Prostate gland (tissue), 2 donors: ENCODE data around the gene APOBEC3F. TPM values are rescaled to one million over a fixed set of nuclear protein-coding genes. Genes with fewer than 3 reads are reported as not detected.

Experiments
- DNase-seq: peaks from one replicate; pipeline ENCODE4 v3.0.0-alpha.2; 2019; ENCODE audit warnings: low spot score
- H3K27ac ChIP-seq, 2 donors: fragments of 200-600 bp; sonication (generic); 2 replicates each; pipeline ENCODE4 v1.5.1; 2017 to 2019
- H3K27me3 ChIP-seq: fragments of 200-600 bp; sonication (generic); replicated peaks from 2 replicates; pipeline ENCODE4 v1.5.1; 2019; ENCODE audit not compliant: insufficient read depth
- H3K36me3 ChIP-seq, 2 donors: fragments of 200-600 bp; sonication (generic); 1 replicate in 1 of 2; 2 replicates in 1 of 2; pipeline versions ENCODE4 v1.5.1 to v1.8.1; 2017 to 2019
- H3K4me1 ChIP-seq: fragments of 200-600 bp; sonication (generic); replicated peaks from 2 replicates; pipeline ENCODE4 v1.5.1; 2019
- H3K4me3 ChIP-seq, 2 donors: fragments of 200-600 bp; sonication (generic); 2 replicates each; pipeline ENCODE4 v1.5.1; 2017 to 2019
- H3K9me3 ChIP-seq: fragments of 200-600 bp; sonication (generic); 2 replicates; pipeline ENCODE4 v1.5.1; 2017
- CTCF ChIP-seq, 4 experiments: fragments of 200-600 bp in 2 of 4; fragments of 450-650 bp in 2 of 4; sonication (generic) in 2 of 4; IDR thresholded peaks; 1 replicate in 3 of 4; 2 replicates in 1 of 4; pipeline ENCODE4 v1.5.1; 2016 to 2019; ENCODE audit warnings: antibody characterized with exemption in 4 of 4, mild to moderate bottlenecking in 2 of 4, moderate library complexity in 2 of 4
- POLR2A ChIP-seq: fragments of 450-650 bp; IDR thresholded peaks from one replicate; pipeline ENCODE4 v1.6.1; 2016; ENCODE audit warnings: antibody characterized with exemption, mild to moderate bottlenecking
- POLR2AphosphoS5 ChIP-seq: sonication (generic); formaldehyde crosslinking; IDR thresholded peaks from one replicate; pipeline ENCODE4 v1.6.1; 2017; ENCODE audit warnings: antibody characterized with exemption
- WGBS: methylation state at CpG from one replicate; pipeline ENCODE4 v1.1.5; 2018; 5-methylcytosine and 5-hydroxymethylcytosine counted together
- intact Hi-C: fragments of 100-400 bp; cut with DNase I; formaldehyde crosslinking; loops from one replicate; pipeline ENCODE4 v1.14.2; 2022
- total RNA-seq, 2 donors: library from RNA; depleted of rRNA; stranded (reverse); fragments of >200 nt; gene quantifications; one replicate each; pipeline ENCODE4 v1.1.0, GENCODE V29; 2016

The APOBEC3F gene
- total RNA-seq, 2 donors from 2014 or later: 4.4 to 28.3 TPM

GRCh38 chr22:39090426-39091064 lies 49.9 kb downstream of the APOBEC3F start:
- no peak for DNase-seq
- no peak overlapping the region for H3K4me3 ChIP-seq

DNA sequence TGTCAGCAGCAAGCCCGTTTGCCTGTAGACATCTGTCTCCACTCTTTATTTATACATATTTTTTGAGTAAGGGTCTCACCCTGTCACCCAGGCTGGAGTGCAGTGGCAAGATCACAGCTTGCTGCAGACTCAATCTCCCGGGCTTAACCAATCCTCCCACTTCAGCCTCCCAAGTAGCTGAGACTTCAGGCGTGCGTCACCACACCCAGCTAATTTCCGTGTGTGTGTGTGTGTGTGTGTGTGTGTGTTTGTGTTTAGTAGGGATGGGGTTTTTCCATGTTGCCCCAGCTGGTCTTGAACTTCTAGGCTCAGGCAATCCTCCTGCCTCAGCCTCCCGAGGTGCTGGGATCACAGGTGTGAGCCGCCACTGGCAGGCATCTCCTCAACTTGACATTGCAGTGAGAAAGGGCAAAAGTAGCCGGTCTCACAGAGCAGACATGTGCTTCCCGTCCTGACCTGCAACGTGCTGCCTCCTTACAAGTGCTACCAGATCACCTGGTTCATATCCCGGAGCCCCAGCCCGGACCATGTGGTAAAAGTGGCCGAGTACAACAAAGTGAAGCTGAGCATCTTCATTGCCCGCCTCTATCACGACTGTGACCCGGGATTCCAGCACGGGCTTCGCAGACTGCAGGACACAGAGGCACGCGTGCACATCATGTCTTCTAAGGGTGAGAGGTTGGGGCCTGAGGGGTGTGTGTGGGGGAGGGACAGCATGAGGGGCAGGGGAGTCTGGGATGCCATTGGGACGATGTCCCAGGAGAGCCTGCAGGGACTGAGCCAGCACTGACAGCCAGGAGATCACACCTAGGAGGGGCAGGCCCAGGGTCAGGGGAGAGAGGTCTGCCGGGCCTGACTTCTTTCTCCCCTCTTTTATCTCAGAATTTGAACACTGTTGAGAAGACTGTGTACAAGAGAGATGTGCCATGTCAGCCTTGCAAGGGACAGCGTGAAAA lies 50.7 kb downstream of the APOBEC3F start:
- TF ChIP-seq POLR2A (no peak), CTCF (IDR thresholded peaks at IDR 0.05) (no peak), POLR2AphosphoS5 (no peak)
- Histone ChIP-seq H3K4me1 (no peaks in the 10 kb centered on the region), H3K27ac (no peak overlapping the region), H3K9me3 (no peaks in the 10 kb centered on the region), H3K27me3 (no peaks in the 10 kb centered on the region), H3K4me3 (no peak overlapping the region), H3K36me3 (no peaks in the 10 kb centered on the region)
- WGBS: 78% methylated on average over 23 of the region's 23 CpGs
- no peak for DNase-seq
- intact Hi-C loops: no loop called here

More at GRCh38 chr22:39090426-39091064, 49.9 kb downstream of the APOBEC3F start:
- intact Hi-C loops: no loop called here
- H3K4me1 ChIP-seq: no peaks in the 10 kb centered on the region
- no peak overlapping the region for H3K27ac ChIP-seq
- TF ChIP-seq POLR2A (no peak), POLR2AphosphoS5 (no peak), CTCF (IDR thresholded peaks at IDR 0.05) (no peak)
- no peaks in the 10 kb centered on the region for H3K27me3 ChIP-seq
- WGBS: 67% methylated on average over 12 of the region's 15 CpGs
- H3K9me3 ChIP-seq: no peaks in the 10 kb centered on the region
- H3K36me3 ChIP-seq: no peaks in the 10 kb centered on the region

- TF ChIP-seq POLR2A: no peak
- TF ChIP-seq POLR2AphosphoS5: no peak
- no peak for TF ChIP-seq CTCF (IDR thresholded peaks at IDR 0.05)
- no peak for DNase-seq
- intact Hi-C loops: no loop called here
- Histone ChIP-seq H3K27ac (no peak overlapping the region), H3K27me3 (no peaks in the 10 kb centered on the region), H3K4me3 (no peak overlapping the region), H3K36me3 (no peaks in the 10 kb centered on the region), H3K9me3 (no peaks in the 10 kb centered on the region), H3K4me1 (no peaks in the 10 kb centered on the region)
- 74% methylated on average over 8 of the region's 8 CpGs for WGBS
Measured at GRCh38 chr22:39092111-39092862, 51.6 kb downstream of the APOBEC3F start.

DNA sequence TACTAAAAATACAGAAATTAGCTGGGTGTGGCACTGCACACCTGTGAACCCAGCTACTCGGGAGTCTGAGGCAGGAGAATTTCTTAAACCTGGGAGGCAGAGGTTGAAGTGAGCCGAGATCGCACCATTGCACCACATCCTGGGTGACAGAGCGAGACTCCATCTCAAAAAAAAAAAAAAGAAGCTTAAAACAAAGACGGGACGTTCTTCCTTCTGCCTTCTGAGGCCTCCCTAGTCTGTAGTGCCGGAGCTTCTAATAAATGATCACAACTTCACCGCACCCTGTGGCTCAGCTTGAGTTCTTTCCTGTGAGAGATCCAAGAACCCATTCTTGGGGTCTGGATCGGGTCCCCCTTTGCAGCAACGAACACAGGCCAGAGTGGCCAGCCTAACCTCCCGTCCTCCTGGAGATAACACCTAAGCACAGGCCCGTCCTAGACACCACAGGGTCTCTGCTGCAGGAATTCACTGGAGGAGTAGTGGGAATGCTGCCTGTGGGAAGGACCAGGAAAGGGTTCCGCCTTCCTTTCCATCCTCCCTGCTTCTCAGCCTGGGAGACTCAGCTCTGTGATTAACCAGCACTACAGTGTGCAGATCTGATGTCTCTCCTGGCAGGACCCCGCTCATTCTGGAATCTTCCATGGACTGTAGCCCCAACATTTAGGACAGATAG lies 54.2 kb downstream of the APOBEC3F start:
- intact Hi-C loops: no loop called here
- Histone ChIP-seq H3K4me3 (no peak overlapping the region), H3K36me3 (no peaks in the 10 kb centered on the region), H3K27me3 (no peaks in the 10 kb centered on the region), H3K4me1 (no peaks in the 10 kb centered on the region), H3K27ac (no peak overlapping the region), H3K9me3 (no peaks in the 10 kb centered on the region)
- WGBS: 88% methylated on average over 14 of the region's 14 CpGs
- no peak for DNase-seq
- TF ChIP-seq POLR2AphosphoS5 (no peak), POLR2A (no peak), CTCF (IDR thresholded peaks at IDR 0.05) (no peak)
